Hematopoietic multipotent progenitor cell (in vitro differentiated cells): ENCODE measurements around the gene CADPS2. TPM values are rescaled to one million over a fixed set of nuclear protein-coding genes. Genes with fewer than 3 reads are reported as not detected.

Source experiments
- DNase-seq, 3 donors: peaks; one replicate each; pipeline ENCODE4 v3.0.0-alpha.2; 2011 to 2015; ENCODE audit warnings: low read depth in 2 of 3, low spot score in 2 of 3
- total RNA-seq: library from RNA; depleted of rRNA; stranded (reverse); fragments of >200 nt; gene quantifications from one replicate; pipeline ENCODE4 v1.2.3, GENCODE V29; 2012

The CADPS2 gene
- total RNA-seq, 1 donor = under 0.01 TPM

- no peak for DNase-seq
Observed at GRCh38 chr7:122407195-122407594, 479.1 kb downstream of the CADPS2 start.

GRCh38 chr7:122403113-122403512 is 483.1 kb downstream of the CADPS2 start:
- no peak for DNase-seq

GRCh38 chr7:122402235-122402634 is 484.0 kb downstream of the CADPS2 start:
- DNase-seq = no peak

GRCh38 chr7:122397381-122397780 is 488.9 kb downstream of the CADPS2 start:
- no peak for DNase-seq

GRCh38 chr7:122394512-122394911 is 491.7 kb downstream of the CADPS2 start:
- DNase-seq = no peak

- no peak for DNase-seq
Observed at GRCh38 chr7:122384528-122384927, 501.7 kb downstream of the CADPS2 start.

GRCh38 chr7:122383934-122384333 is 502.3 kb downstream of the CADPS2 start:
- DNase-seq = no peak

- no peak for DNase-seq
Observed at GRCh38 chr7:122380992-122381391, 505.3 kb downstream of the CADPS2 start.

GRCh38 chr7:122379491-122379890 is 506.8 kb downstream of the CADPS2 start:
- DNase-seq = no peak

GRCh38 chr7:122369756-122370155 is 516.5 kb downstream of the CADPS2 start:
- no peak for DNase-seq

GRCh38 chr7:122364761-122365280 is 521.4 kb downstream of the CADPS2 start:
- DNase-seq = no peak

GRCh38 chr7:122363144-122363543 is 523.1 kb downstream of the CADPS2 start:
- DNase-seq = no peak

GRCh38 chr7:122362473-122362872 is 523.8 kb downstream of the CADPS2 start:
- DNase-seq = no peak

GRCh38 chr7:122354656-122355055 is 531.6 kb downstream of the CADPS2 start:
- no peak for DNase-seq

GRCh38 chr7:122352454-122352853 is 533.8 kb downstream of the CADPS2 start:
- no peak for DNase-seq

- DNase-seq = no peak
Observed at GRCh38 chr7:122350701-122351100, 535.6 kb downstream of the CADPS2 start.

GRCh38 chr7:122344303-122344620 is 542.0 kb downstream of the CADPS2 start:
- no peak for DNase-seq

- no peak for DNase-seq
Observed at GRCh38 chr7:122343601-122344302, 542.5 kb downstream of the CADPS2 start.

GRCh38 chr7:122340427-122340826 is 545.8 kb downstream of the CADPS2 start:
- no peak for DNase-seq

- no peak for DNase-seq
Observed at GRCh38 chr7:122339145-122339904, 546.9 kb downstream of the CADPS2 start.

- DNase-seq = no peak
Observed at GRCh38 chr7:122337011-122337410, 549.2 kb downstream of the CADPS2 start.

- DNase-seq = no peak
Observed at GRCh38 chr7:122329145-122329802, 557.0 kb downstream of the CADPS2 start.
